Upper lobe of right lung (tissue), 1 donor: ENCODE measurements around the gene NELL2. TPM values are rescaled to one million over a fixed set of nuclear protein-coding genes. Genes with fewer than 3 reads are reported as not detected.

Source experiments
- ATAC-seq: fragments of 200-7000 bp; cut with Tn5 transposase; one replicate; pipeline ENCODE4 v1.9.1; 2020; ENCODE audit warnings: mild to moderate bottlenecking, moderate library complexity
- DNase-seq: peaks from one replicate; pipeline ENCODE4 v3.0.0-alpha.2; 2020
- H3K27ac ChIP-seq: fragments of 200-600 bp; one replicate; pipeline ENCODE4 v1.8.0; 2022
- H3K27me3 ChIP-seq: fragments of 200-600 bp; one replicate; pipeline ENCODE4 v1.8.0; 2022; ENCODE audit warnings: mild to moderate bottlenecking
- H3K36me3 ChIP-seq: fragments of 200-600 bp; one replicate; pipeline ENCODE4 v1.8.0; 2022
- H3K4me1 ChIP-seq: fragments of 200-600 bp; one replicate; pipeline ENCODE4 v1.8.0; 2022
- H3K4me3 ChIP-seq: fragments of 200-600 bp; one replicate; pipeline ENCODE4 v1.8.0; 2022; ENCODE audit warnings: mild to moderate bottlenecking
- H3K9me3 ChIP-seq: fragments of 200-600 bp; one replicate; pipeline ENCODE4 v1.8.0; 2022
- intact Hi-C: fragments of 100-400 bp; cut with DNase I; formaldehyde crosslinking; loops from one replicate; pipeline ENCODE4 v1.11.0; 2022
- total RNA-seq: library from RNA; stranded (reverse); fragmentation: NEBNext Ultra II Directional; extraction: Animal tissue kit (Norgen Biotek cat#: 25700); gene quantifications from one replicate; pipeline ENCODE4 v1.2.1, GENCODE V29; 2021
- TF ChIP-seq, protein P1 (sequence below): fragments of 200-600 bp; IDR thresholded peaks from one replicate; pipeline ENCODE4 v1.8.0; 2022; ENCODE audit warnings: antibody characterized with exemption
- donor health status: DM: no; HTN: yes; CAD: no; lungs with severe emphysema.

The NELL2 gene
- total RNA-seq, 1 donor from 2014 or later = 1.6 TPM

DNA sequence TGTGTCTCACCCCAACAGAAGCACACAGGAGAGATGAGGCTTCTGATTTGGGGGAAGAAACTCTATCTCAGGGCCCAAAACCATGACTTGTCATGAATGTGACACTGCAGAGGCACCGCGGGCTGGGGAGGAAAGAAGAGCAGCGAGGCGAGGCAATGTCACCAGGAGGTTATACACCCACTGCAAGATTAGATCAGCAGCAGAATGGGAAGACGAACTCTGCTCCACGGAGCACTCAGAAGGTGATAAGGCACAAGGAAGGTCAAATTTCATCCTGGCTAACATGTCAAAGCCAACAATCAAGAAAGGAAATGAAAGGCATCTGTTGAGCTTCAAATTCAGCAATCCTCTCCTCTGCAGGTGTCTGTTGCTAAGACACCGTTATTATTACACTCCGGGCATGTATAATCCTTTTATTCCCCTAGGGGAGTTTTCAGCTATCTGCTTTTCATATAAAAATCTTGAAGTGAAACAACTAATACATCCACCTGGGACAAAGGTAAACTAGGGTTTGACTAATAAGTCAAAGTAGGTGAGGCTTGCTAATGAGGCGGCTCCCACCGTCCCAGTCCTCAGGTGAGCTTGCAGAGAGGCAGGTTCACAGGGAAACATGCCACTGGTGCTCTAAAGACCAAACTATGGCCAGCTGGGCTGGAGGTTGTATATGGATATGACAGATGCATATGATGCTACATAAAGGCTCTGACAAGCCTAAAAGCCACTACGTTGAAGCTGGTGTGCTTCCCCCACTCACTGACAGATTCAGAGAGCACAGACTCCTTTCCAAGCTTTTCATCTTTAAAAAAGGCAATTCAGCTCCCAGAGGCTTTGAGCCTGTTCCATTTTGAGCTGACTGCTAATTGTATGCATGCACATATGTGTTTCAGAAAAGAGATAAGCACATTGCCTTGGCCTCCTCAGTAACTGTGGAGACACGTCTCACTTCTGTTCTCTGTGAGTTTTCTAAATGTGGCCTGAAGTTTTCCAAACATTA is 221.2 kb downstream of the NELL2 start:
- Histone ChIP-seq H3K27ac (no peak overlapping the region), H3K27me3 (no peaks in the 10 kb centered on the region), H3K9me3 (no peaks in the 10 kb centered on the region), H3K4me3 (no peak overlapping the region), H3K4me1 (no peaks in the 10 kb centered on the region), H3K36me3 (no peaks in the 10 kb centered on the region)
- ATAC-seq (no peak), DNase-seq (no peak)
- intact Hi-C loops = no loop called here
- TF ChIP-seq, protein P1, sequence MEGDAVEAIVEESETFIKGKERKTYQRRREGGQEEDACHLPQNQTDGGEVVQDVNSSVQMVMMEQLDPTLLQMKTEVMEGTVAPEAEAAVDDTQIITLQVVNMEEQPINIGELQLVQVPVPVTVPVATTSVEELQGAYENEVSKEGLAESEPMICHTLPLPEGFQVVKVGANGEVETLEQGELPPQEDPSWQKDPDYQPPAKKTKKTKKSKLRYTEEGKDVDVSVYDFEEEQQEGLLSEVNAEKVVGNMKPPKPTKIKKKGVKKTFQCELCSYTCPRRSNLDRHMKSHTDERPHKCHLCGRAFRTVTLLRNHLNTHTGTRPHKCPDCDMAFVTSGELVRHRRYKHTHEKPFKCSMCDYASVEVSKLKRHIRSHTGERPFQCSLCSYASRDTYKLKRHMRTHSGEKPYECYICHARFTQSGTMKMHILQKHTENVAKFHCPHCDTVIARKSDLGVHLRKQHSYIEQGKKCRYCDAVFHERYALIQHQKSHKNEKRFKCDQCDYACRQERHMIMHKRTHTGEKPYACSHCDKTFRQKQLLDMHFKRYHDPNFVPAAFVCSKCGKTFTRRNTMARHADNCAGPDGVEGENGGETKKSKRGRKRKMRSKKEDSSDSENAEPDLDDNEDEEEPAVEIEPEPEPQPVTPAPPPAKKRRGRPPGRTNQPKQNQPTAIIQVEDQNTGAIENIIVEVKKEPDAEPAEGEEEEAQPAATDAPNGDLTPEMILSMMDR = no peak

DNA sequence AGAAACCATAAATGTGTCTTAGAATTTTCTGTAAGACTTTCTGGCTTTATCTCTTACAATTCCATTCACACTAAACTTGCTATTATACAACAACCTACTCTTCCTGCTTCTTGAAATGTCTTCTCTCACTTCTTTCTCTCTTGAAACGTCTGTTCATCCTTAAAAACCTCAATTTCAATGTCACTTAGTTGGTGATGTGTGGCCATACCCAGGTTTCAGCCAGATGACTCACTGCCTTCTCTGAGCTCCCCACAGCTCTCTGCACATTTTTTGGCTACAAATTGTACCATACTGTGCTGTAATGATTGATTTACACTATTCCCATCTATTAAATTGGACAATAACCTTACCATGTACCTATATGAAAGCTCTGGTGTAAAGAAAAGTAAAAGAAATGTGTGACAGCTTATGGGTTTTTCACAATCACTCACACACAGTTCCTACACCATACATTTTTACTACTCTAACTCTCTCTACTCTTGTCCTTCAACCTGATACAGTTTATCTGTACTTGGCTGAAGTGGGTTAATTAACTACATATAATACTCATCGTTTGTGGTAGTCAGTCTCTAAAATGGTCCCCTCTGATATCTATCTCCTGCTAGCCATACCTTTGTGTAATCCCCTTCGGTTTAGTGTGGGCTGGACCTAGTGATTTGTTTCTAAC is 222.1 kb downstream of the NELL2 start:
- Histone ChIP-seq H3K4me3 (no peak overlapping the region), H3K4me1 (no peaks in the 10 kb centered on the region), H3K27ac (no peak overlapping the region), H3K9me3 (no peaks in the 10 kb centered on the region), H3K36me3 (no peaks in the 10 kb centered on the region), H3K27me3 (no peaks in the 10 kb centered on the region)
- no peak for DNase-seq
- TF ChIP-seq, protein P1 = no peak
- ATAC-seq = no peak
- intact Hi-C loops = no loop called here

DNA sequence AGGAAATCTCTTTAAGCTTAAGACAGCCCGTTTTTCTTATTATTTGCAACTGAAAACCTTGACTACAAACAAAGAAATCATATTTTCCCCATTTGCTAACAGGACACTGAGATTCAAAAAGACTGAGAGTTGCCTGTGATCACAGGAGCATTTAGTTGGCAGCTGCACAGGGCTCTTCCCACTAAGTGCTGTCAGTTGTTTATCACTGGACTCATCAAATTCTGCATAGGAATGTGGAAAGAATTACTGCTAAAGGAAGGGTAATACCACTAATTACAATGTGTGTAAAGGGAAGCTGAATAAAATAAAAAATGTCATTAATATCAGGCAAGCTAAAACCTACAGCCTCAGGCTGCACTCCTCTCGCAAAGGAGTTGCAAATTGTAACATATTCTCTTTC is 226.4 kb downstream of the NELL2 start:
- no peaks in the 10 kb centered on the region for H3K36me3 ChIP-seq
- intact Hi-C loops = no loop called here

DNA sequence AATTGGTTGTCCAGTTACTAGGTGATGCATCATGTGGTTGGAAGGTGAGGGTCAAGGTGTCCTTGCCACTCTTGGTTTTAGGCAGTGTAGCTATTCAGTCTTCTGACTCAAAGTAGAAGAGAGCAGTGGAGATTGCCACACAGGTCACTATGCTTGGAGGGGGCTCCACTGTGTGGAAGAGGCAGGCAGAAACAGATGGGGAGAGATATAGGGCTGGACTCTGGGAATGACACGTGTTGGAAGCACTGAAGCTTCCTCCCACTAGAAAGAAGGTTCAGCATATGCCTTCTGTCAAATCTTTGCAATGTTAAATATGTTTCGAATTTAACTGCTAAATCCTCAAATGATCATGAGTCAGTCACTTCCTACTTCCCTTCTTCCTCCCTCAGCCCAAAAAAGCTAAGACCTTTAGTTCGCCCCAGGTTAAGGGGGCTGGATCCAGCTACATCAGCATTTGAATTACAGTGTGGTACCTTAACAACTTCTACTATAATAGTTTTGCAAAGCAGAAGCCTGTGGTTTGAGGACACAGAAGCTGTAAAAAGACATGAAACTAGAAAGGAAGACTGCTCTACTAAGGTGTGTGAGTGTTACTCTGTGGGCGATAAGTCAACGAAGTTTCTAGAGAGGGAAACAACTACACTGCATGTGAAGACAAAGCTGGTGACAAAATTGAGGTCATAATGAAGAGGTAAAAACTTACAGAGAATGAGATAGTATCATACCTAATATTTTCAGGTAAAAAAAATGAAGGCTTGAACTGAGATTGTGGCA is 228.0 kb downstream of the NELL2 start:
- no peaks in the 10 kb centered on the region for H3K36me3 ChIP-seq
- intact Hi-C loops = no loop called here
- H3K9me3 ChIP-seq = no peaks in the 10 kb centered on the region
- H3K4me3 ChIP-seq = no peak overlapping the region
- H3K27me3 ChIP-seq = no peaks in the 10 kb centered on the region
- H3K27ac ChIP-seq = no peak overlapping the region
- DNase-seq (no peak), ATAC-seq (no peak)
- TF ChIP-seq, protein P1 = no peak
- H3K4me1 ChIP-seq = no peaks in the 10 kb centered on the region

More for the DNA sequence above, 226.4 kb downstream of the NELL2 start:
- Histone ChIP-seq H3K27me3 (no peaks in the 10 kb centered on the region), H3K4me3 (no peak overlapping the region), H3K9me3 (no peaks in the 10 kb centered on the region), H3K4me1 (no peaks in the 10 kb centered on the region), H3K27ac (no peak overlapping the region)
- no peak for ATAC-seq
- TF ChIP-seq, protein P1 = no peak
- DNase-seq = no peak

DNA sequence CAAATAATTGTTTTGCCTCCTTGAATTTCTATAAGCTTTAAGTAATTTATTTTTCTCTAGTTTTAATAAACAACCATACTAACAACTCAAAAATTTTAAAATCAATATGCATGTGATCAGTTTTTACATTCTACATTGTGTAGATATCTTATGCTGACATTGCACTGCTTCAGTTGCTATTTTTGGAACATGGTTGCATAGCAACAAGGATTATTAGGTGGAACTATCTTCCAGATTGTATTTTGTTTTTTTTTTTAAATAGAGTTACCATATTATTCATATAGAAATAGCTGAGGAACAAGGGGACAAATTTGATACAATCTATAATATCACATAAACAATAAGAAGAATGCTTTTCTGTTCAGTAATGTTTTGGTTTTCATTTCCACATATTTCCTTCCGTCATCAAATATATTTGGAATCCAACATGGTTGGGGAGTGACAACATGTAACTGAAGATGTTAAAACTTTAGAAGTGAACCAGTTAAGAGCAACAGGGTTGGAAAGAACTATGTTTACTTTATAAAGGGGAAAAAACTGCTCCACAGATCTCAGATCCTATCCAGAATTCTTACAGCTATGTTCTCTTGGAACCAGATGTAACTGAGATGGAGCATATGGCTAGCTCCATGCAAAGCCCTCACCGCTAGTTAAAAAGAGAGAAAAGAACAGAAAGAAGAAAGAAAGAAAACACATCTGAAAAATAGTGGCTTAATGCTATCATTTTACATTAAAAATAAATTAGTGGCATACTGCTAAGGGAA is 235.5 kb downstream of the NELL2 start:
- ATAC-seq (no peak), DNase-seq (no peak)
- Histone ChIP-seq H3K27me3 (no peaks in the 10 kb centered on the region), H3K4me1 (no peaks in the 10 kb centered on the region), H3K9me3 (no peaks in the 10 kb centered on the region), H3K4me3 (no peak overlapping the region), H3K36me3 (no peaks in the 10 kb centered on the region), H3K27ac (no peak overlapping the region)
- TF ChIP-seq, protein P1 = no peak
- intact Hi-C loops = no loop called here
